Colonic mucosa (tissue), 4 donors: ENCODE measurements around the gene RHOC. TPM values are rescaled to one million over a fixed set of nuclear protein-coding genes. Genes with fewer than 3 reads are reported as not detected.
A peak's percentile ranks its signal among the peaks of the same experiment; 100 is the strongest.

Experiments
- DNase-seq: peaks from one replicate; pipeline ENCODE4 v3.0.0-alpha.2; 2020
- H3K27ac ChIP-seq: fragments of 200-600 bp; one replicate; pipeline ENCODE4 v1.8.0; 2021
- H3K27me3 ChIP-seq: fragments of 200-600 bp; one replicate; pipeline ENCODE4 v1.8.0; 2021
- H3K36me3 ChIP-seq: fragments of 200-600 bp; one replicate; pipeline ENCODE4 v1.8.0; 2021
- H3K4me1 ChIP-seq: fragments of 200-600 bp; one replicate; pipeline ENCODE4 v1.8.0; 2021; ENCODE audit warnings: mild to moderate bottlenecking
- H3K4me3 ChIP-seq: fragments of 200-600 bp; one replicate; pipeline ENCODE4 v1.8.0; 2021
- H3K9ac ChIP-seq, 2 donors: one replicate each; pipeline ENCODE4 v1.7.0; 2013; ENCODE audit warnings: control low read depth in 2 of 2, low read depth in 2 of 2, low read length in 2 of 2
- H3K9me3 ChIP-seq: fragments of 200-600 bp; one replicate; pipeline ENCODE4 v1.8.0; 2021
- CTCF ChIP-seq: fragments of 200-600 bp; IDR thresholded peaks from one replicate; pipeline ENCODE4 v1.8.0; 2022; ENCODE audit warnings: antibody characterized with exemption, mild to moderate bottlenecking
- intact Hi-C: fragments of 100-400 bp; cut with DNase I; formaldehyde crosslinking; loops from one replicate; pipeline ENCODE4 v1.14.1; 2022
- total RNA-seq, 2 donors: library from RNA; stranded (reverse); fragmentation: NEBNext Ultra II Directional in 1 of 2; extraction: Animal tissue kit (Norgen Biotek cat#: 25700) in 1 of 2; gene quantifications; one replicate each; pipeline ENCODE4 v1.2.1, GENCODE V29; 2021
- donor health status: healthy.
- donor health status: DM: no; HTN: no; CAD: no.
- donor health status: DM: no; HTN: no; CAD: no.

Gene RHOC
- total RNA-seq, 2 donors from 2014 or later = 327 to 451 TPM

- no peak for TF ChIP-seq CTCF
- intact Hi-C loops = no loop called here
- peak overlapping the region; percentile 81 to 91 for H3K9ac ChIP-seq
- no peak overlapping the region for H3K27ac ChIP-seq
- H3K36me3 ChIP-seq = no peaks in the 10 kb centered on the region
- no peaks in the 10 kb centered on the region for H3K9me3 ChIP-seq
- no peaks in the 10 kb centered on the region for H3K27me3 ChIP-seq
- no peaks in the 10 kb centered on the region for H3K4me1 ChIP-seq
- peak overlapping the region; percentile 80 for H3K4me3 ChIP-seq
- DNase-seq = no peak
Observed at GRCh38 chr1:112675728-112676381, 31.1 kb downstream of the RHOC start.

GRCh38 chr1:112674986-112675727, 31.8 kb downstream of the RHOC start:
- peak; percentile 47 for DNase-seq
- Histone ChIP-seq H3K27ac (peak overlapping the region; percentile 89), H3K36me3 (no peaks in the 10 kb centered on the region), H3K27me3 (no peaks in the 10 kb centered on the region), H3K4me1 (no peaks in the 10 kb centered on the region), H3K9ac (peak overlapping the region; percentile 81 to 91), H3K4me3 (peak overlapping the region; percentile 80), H3K9me3 (no peaks in the 10 kb centered on the region)
- intact Hi-C loops = no loop called here
- no peak for TF ChIP-seq CTCF

GRCh38 chr1:112674440-112674985, 32.4 kb downstream of the RHOC start, which contains the start of gene MOV10:
Gene MOV10 (plus strand): TSS chr1:112674659. CDS start chr1:112674913, 254 bp downstream.
- no peak for TF ChIP-seq CTCF
- no peaks in the 10 kb centered on the region for H3K9me3 ChIP-seq
- no peaks in the 10 kb centered on the region for H3K27me3 ChIP-seq
- H3K4me1 ChIP-seq = no peaks in the 10 kb centered on the region
- peak; percentile 70 for DNase-seq
- peak within 1 kb of the TSS; percentile 80 for H3K4me3 ChIP-seq
- peak within 1 kb of the TSS; percentile 89 for H3K27ac ChIP-seq
- H3K36me3 ChIP-seq = no peaks in the 10 kb centered on the region
- intact Hi-C loops = no loop called here
- peak within 1 kb of the TSS; percentile 81 to 91 for H3K9ac ChIP-seq

DNA sequence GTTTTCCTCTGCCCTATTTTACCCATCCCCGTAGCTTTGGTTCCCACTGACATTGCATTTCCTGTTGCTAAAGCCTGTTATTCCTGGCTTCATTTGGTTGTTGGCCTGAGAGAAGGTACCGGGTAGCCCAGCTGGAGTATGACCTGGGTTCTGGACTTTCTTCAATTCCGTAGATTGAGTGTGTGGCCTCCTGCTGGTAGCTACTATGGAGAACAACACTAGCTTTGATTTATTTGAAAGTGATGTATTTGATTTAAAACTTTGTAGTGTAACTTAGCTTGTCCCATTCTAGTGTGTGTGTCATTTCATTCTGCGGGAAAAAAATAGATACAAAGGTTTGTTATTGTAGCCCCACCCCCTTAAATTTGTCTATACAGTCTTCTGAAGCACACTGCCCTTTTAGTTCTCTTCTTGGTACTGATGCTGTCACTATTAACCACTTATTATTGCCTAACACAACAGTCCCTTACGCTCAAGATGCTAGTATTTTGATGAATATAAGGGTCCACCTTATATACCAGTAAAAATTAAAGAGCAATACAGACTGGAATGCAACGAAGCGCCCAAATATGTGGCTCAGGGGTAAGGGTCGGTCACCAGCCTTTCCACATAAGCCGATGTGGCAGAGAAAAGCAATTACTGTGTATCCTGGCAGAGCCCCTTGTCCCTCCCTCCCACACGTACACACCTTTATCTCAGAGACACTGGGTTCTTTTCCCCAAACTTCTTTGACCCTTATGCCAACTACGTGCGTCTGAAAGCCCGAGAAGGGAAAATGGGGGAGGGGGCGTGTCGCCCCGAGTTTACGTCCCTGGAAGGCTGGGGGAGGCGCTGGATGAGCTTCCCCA, 33.1 kb downstream of the RHOC start:
- Histone ChIP-seq H3K4me3 (peak overlapping the region; percentile 80), H3K4me1 (no peaks in the 10 kb centered on the region), H3K9ac (peak overlapping the region; percentile 81 to 91), H3K27ac (peak overlapping the region; percentile 89), H3K9me3 (no peaks in the 10 kb centered on the region), H3K36me3 (no peaks in the 10 kb centered on the region), H3K27me3 (no peaks in the 10 kb centered on the region)
- DNase-seq = no peak
- TF ChIP-seq CTCF = peak; percentile 32
- intact Hi-C loops = no loop called here

GRCh38 chr1:112672842-112673241, 34.1 kb downstream of the RHOC start:
- Histone ChIP-seq H3K9ac (no peak overlapping the region), H3K9me3 (no peaks in the 10 kb centered on the region), H3K36me3 (no peaks in the 10 kb centered on the region), H3K27me3 (no peaks in the 10 kb centered on the region), H3K27ac (no peak overlapping the region), H3K4me3 (no peak overlapping the region), H3K4me1 (no peaks in the 10 kb centered on the region)
- DNase-seq = no peak
- intact Hi-C loops = no loop called here
- no peak for TF ChIP-seq CTCF
